GM18868 (cell line): Measurements from ENCODE around the gene AGPAT2.
A peak's percentile ranks its signal among the peaks of the same experiment; 100 is the strongest.

Experiments
- ATAC-seq: cut with Tn5 transposase; IDR thresholded peaks from one replicate; pipeline ENCODE4 v1.9.1; 2021; ENCODE audit warnings: mild to moderate bottlenecking, moderate library complexity; ENCODE audit not compliant: unreplicated experiment

The AGPAT2 gene

GRCh38 chr9:136703276-136703860 is 16.1 kb upstream of the AGPAT2 start:
- no peak for ATAC-seq

GRCh38 chr9:136701668-136702053 is 14.4 kb upstream of the AGPAT2 start:
- ATAC-seq, result no peak

GRCh38 chr9:136700959-136701667 is 13.9 kb upstream of the AGPAT2 start:
- ATAC-seq, result peak; percentile 77

- no peak for ATAC-seq
These were observed 13.0 kb upstream of the AGPAT2 start for GRCh38 chr9:136700304-136700703.

- ATAC-seq, result no peak
These were observed 11.5 kb upstream of the AGPAT2 start for GRCh38 chr9:136698635-136699246.

- ATAC-seq, result no peak
These were observed 10.7 kb upstream of the AGPAT2 start for GRCh38 chr9:136697821-136698526.

- ATAC-seq, result no peak
These were observed 10.0 kb upstream of the AGPAT2 start for GRCh38 chr9:136697146-136697820.

- ATAC-seq, result no peak
These were observed 9.2 kb upstream of the AGPAT2 start for GRCh38 chr9:136696502-136696901.

GRCh38 chr9:136695955-136696354 is 8.7 kb upstream of the AGPAT2 start:
- no peak for ATAC-seq

GRCh38 chr9:136695435-136695895 is 8.2 kb upstream of the AGPAT2 start:
- no peak for ATAC-seq

- no peak for ATAC-seq
These were observed 7.6 kb upstream of the AGPAT2 start for GRCh38 chr9:136694872-136695247.

- no peak for ATAC-seq
These were observed 7.1 kb upstream of the AGPAT2 start for GRCh38 chr9:136694163-136694871.

GRCh38 chr9:136693490-136694162 is 6.4 kb upstream of the AGPAT2 start:
- no peak for ATAC-seq

- no peak for ATAC-seq
These were observed 5.9 kb upstream of the AGPAT2 start for GRCh38 chr9:136693135-136693489.

GRCh38 chr9:136692185-136693134 is 5.2 kb upstream of the AGPAT2 start:
- no peak for ATAC-seq

GRCh38 chr9:136691316-136692184 is 4.3 kb upstream of the AGPAT2 start:
- ATAC-seq, result no peak

GRCh38 chr9:136690806-136691261 is 3.6 kb upstream of the AGPAT2 start:
- ATAC-seq, result no peak
